Suprapubic skin (tissue), 4 donors: ENCODE results near the gene RGP1. TPM values are rescaled to one million over a fixed set of nuclear protein-coding genes. Genes with fewer than 3 reads are reported as not detected.

Source experiments
- DNase-seq, 2 donors: peaks; one replicate each; pipeline ENCODE4 v3.0.0-alpha.2; 2019; ENCODE audit warnings: low spot score in 2 of 2
- H3K27ac ChIP-seq: fragments of 200-600 bp; sonication (generic); one replicate; pipeline ENCODE4 v1.5.1; 2019
- H3K27me3 ChIP-seq: fragments of 200-600 bp; sonication (generic); one replicate; pipeline ENCODE4 v1.5.1; 2019
- H3K36me3 ChIP-seq: fragments of 200-600 bp; sonication (generic); one replicate; pipeline ENCODE4 v1.5.1; 2019
- H3K4me1 ChIP-seq: fragments of 200-600 bp; sonication (generic); one replicate; pipeline ENCODE4 v1.5.1; 2019
- H3K4me3 ChIP-seq: fragments of 200-600 bp; sonication (generic); one replicate; pipeline ENCODE4 v1.5.1; 2019; ENCODE audit warnings: mild to moderate bottlenecking
- H3K9me3 ChIP-seq: fragments of 200-600 bp; sonication (generic); one replicate; pipeline ENCODE4 v1.5.1; 2019
- CTCF ChIP-seq, 2 donors: fragments of 200-600 bp in 1 of 2; fragments of 450-650 bp in 1 of 2; sonication (generic) in 1 of 2; IDR thresholded peaks; one replicate each; pipeline ENCODE4 v1.5.1; 2016 to 2019; ENCODE audit warnings: antibody characterized with exemption in 2 of 2, mild to moderate bottlenecking in 1 of 2, moderate library complexity in 1 of 2
- EP300 ChIP-seq: sonication (generic); formaldehyde crosslinking; IDR thresholded peaks from one replicate; pipeline ENCODE4 v1.6.1; 2017; ENCODE audit warnings: antibody characterized with exemption
- POLR2A ChIP-seq, 2 donors: fragments of 450-650 bp; IDR thresholded peaks; one replicate each; pipeline ENCODE4 v1.6.1; 2017; ENCODE audit warnings: antibody characterized with exemption in 2 of 2, mild to moderate bottlenecking in 2 of 2, moderate library complexity in 2 of 2
- POLR2AphosphoS5 ChIP-seq, 3 donors: sonication (generic); formaldehyde crosslinking; IDR thresholded peaks; one replicate each; pipeline ENCODE4 v1.6.1; 2017; ENCODE audit warnings: antibody characterized with exemption in 3 of 3
- WGBS: methylation state at CpG from one replicate; pipeline ENCODE4 v1.1.5; 2018; 5-methylcytosine and 5-hydroxymethylcytosine counted together
- total RNA-seq, 4 donors: library from RNA; depleted of rRNA; stranded (reverse); fragments of >200 nt; gene quantifications; one replicate each; pipeline ENCODE4 v1.1.0, GENCODE V29; 2016

The RGP1 gene
- total RNA-seq, 4 donors from 2014 or later = 20.2 to 34.7 (median 27.7) TPM

- Histone ChIP-seq H3K4me3 (peak overlapping the region; percentile 65), H3K9me3 (no peaks in the 10 kb centered on the region), H3K4me1 (peaks cover 47% of the 10 kb centered on the region), H3K27me3 (no peaks in the 10 kb centered on the region), H3K27ac (peak overlapping the region; percentile 96), H3K36me3 (peaks cover 30% of the 10 kb centered on the region)
- no peak for TF ChIP-seq CTCF (IDR thresholded peaks at IDR 0.05)
- TF ChIP-seq POLR2A (IDR thresholded peaks at IDR 0.05) = no peak
- no peak for TF ChIP-seq POLR2AphosphoS5 (IDR thresholded peaks at IDR 0.05)
- no peak for TF ChIP-seq EP300
- no peak for DNase-seq
- 3% methylated on average over 7 of the region's 14 CpGs for WGBS
Observed at GRCh38 chr9:35732800-35733541, 16.1 kb upstream of the RGP1 start.

GRCh38 chr9:35734096-35734495, 15.0 kb upstream of the RGP1 start:
- Histone ChIP-seq H3K4me3 (no peak overlapping the region), H3K36me3 (peaks cover 42% of the 10 kb centered on the region), H3K27me3 (no peaks in the 10 kb centered on the region), H3K4me1 (peaks cover 35% of the 10 kb centered on the region), H3K9me3 (no peaks in the 10 kb centered on the region), H3K27ac (no peak overlapping the region)
- DNase-seq = no peak
- TF ChIP-seq POLR2AphosphoS5 (IDR thresholded peaks at IDR 0.05) (no peak), EP300 (no peak), POLR2A (IDR thresholded peaks at IDR 0.05) (no peak), CTCF (IDR thresholded peaks at IDR 0.05) (no peak)
- WGBS = 91% methylated on average over 3 of the region's 3 CpGs

GRCh38 chr9:35736201-35736633, 12.9 kb upstream of the RGP1 start:
- TF ChIP-seq CTCF (IDR thresholded peaks at IDR 0.05) (peak; percentile 42 to 81), POLR2AphosphoS5 (IDR thresholded peaks at IDR 0.05) (no peak), EP300 (no peak), POLR2A (IDR thresholded peaks at IDR 0.05) (no peak)
- DNase-seq = no peak
- no peaks in the 10 kb centered on the region for H3K9me3 ChIP-seq
- peaks cover 14% of the 10 kb centered on the region for H3K4me1 ChIP-seq
- no peaks in the 10 kb centered on the region for H3K27me3 ChIP-seq
- no peak overlapping the region for H3K4me3 ChIP-seq
- H3K27ac ChIP-seq = no peak overlapping the region
- peaks cover 63% of the 10 kb centered on the region for H3K36me3 ChIP-seq
- 65% methylated on average over 5 of the region's 5 CpGs for WGBS

GRCh38 chr9:35737143-35737542, 11.9 kb upstream of the RGP1 start:
- 78% methylated on average over 4 of the region's 7 CpGs for WGBS
- peaks cover 11% of the 10 kb centered on the region for H3K4me1 ChIP-seq
- H3K36me3 ChIP-seq = peaks cover 72% of the 10 kb centered on the region
- no peaks in the 10 kb centered on the region for H3K27me3 ChIP-seq
- TF ChIP-seq EP300 (no peak), POLR2A (IDR thresholded peaks at IDR 0.05) (no peak), CTCF (IDR thresholded peaks at IDR 0.05) (no peak), POLR2AphosphoS5 (IDR thresholded peaks at IDR 0.05) (no peak)
- no peak overlapping the region for H3K4me3 ChIP-seq
- H3K27ac ChIP-seq = no peak overlapping the region
- H3K9me3 ChIP-seq = no peaks in the 10 kb centered on the region
- no peak for DNase-seq

- Histone ChIP-seq H3K4me3 (no peak overlapping the region), H3K36me3 (peaks cover 82% of the 10 kb centered on the region), H3K4me1 (peaks cover 4% of the 10 kb centered on the region), H3K27ac (no peak overlapping the region), H3K27me3 (no peaks in the 10 kb centered on the region), H3K9me3 (no peaks in the 10 kb centered on the region)
- WGBS = 62% methylated on average over 4 of the region's 4 CpGs
- no peak for TF ChIP-seq EP300
- TF ChIP-seq POLR2A (IDR thresholded peaks at IDR 0.05) = no peak
- TF ChIP-seq CTCF (IDR thresholded peaks at IDR 0.05) = no peak
- no peak for TF ChIP-seq POLR2AphosphoS5 (IDR thresholded peaks at IDR 0.05)
- peak in 1 of 2 donors; percentile 38 for DNase-seq
Observed at GRCh38 chr9:35738186-35738585, 10.9 kb upstream of the RGP1 start.
